ENCODE results near the gene TRIM54.

Gene TRIM54

DNA sequence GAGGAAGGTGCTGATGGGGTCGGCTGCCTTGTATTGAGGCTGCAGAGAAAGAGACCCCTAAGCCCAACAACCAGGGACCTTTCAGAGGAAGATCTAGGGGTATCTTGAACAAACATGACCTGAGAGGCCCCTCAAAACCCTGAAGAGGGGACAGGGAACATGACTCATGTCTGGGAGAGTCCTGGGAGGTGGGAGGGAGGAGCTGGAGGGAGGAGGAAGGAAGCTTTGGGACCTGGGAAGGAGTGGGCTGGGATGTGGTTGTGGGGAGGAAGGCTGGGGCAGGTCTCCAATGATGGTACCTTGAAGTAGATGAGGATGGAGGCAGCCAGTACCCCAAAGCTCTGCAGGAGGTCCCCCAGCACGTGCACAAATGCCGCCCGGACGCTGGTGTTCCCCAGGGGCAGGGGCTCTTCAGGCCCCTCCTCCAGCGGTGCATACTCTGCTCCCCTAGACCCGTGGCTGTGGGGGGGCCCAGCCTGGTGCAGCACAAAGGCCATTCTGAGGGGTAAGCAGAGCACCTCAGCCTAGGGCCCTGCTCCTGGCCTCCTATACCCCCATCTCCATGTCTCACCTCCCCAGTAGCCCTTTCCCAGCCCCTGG lies 25.3 kb upstream of the TRIM54 start:
- Histone ChIP-seq H3K9me3 (ENCODE audit: insufficient read depth, low read length) (no peaks in the 10 kb centered on the region), H3K27me3 (ENCODE audit: insufficient read depth, insufficient read length) (peaks cover 26% of the 10 kb centered on the region), H3K4me3 (ENCODE audit: insufficient read length, low read depth) (no peak overlapping the region), H3K9ac (ENCODE audit: insufficient read length, low read depth) (no peak overlapping the region), H3K4me1 (ENCODE audit: insufficient read depth, insufficient read length) (peaks cover 6% of the 10 kb centered on the region), H3K36me3 (ENCODE audit: insufficient read depth, insufficient read length, low read length) (no peaks in the 10 kb centered on the region)
- TF ChIP-seq YY1 (IDR thresholded peaks at IDR 0.05; ENCODE audit: insufficient read depth, insufficient read length) = no peak
- no peak for TF ChIP-seq ZNF274 (IDR thresholded peaks at IDR 0.05; ENCODE audit: low read depth, low read length)
- TF ChIP-seq SUZ12 (IDR thresholded peaks at IDR 0.05; ENCODE audit: extremely low read depth, insufficient read depth, insufficient read length) = no peak
- DNase-seq (ENCODE audit: low read depth, low spot score) = no peak

DNA sequence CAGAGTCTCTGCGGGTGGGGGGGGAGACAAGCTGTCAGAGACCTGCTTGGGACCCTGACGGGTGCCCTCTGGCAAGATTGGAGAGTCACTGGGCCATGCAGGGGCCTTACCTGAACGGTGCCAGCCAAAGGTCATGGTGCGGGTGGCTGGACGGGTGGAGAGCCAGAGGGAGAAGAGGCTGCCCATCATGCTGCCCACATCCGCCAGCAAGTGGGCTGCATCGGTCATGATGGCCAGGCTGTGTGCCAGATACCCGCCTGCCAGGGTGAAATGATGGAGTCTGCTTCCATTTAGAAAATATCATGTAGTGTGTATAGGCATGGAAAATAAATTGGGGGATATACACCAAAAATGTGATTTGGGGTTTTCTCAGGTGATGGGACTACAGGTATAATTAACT lies 24.2 kb upstream of the TRIM54 start:
- Histone ChIP-seq H3K9ac (ENCODE audit: insufficient read length, low read depth) (no peak overlapping the region), H3K4me3 (ENCODE audit: insufficient read length, low read depth) (no peak overlapping the region), H3K27me3 (ENCODE audit: insufficient read depth, insufficient read length) (peaks cover 37% of the 10 kb centered on the region), H3K4me1 (ENCODE audit: insufficient read depth, insufficient read length) (peaks cover 6% of the 10 kb centered on the region), H3K36me3 (ENCODE audit: insufficient read depth, insufficient read length, low read length) (no peaks in the 10 kb centered on the region), H3K9me3 (ENCODE audit: insufficient read depth, low read length) (no peaks in the 10 kb centered on the region)
- TF ChIP-seq SUZ12 (IDR thresholded peaks at IDR 0.05; ENCODE audit: extremely low read depth, insufficient read depth, insufficient read length) (no peak), YY1 (IDR thresholded peaks at IDR 0.05; ENCODE audit: insufficient read depth, insufficient read length) (no peak), ZNF274 (IDR thresholded peaks at IDR 0.05; ENCODE audit: low read depth, low read length) (no peak)
- DNase-seq (ENCODE audit: low read depth, low spot score) = no peak

DNA sequence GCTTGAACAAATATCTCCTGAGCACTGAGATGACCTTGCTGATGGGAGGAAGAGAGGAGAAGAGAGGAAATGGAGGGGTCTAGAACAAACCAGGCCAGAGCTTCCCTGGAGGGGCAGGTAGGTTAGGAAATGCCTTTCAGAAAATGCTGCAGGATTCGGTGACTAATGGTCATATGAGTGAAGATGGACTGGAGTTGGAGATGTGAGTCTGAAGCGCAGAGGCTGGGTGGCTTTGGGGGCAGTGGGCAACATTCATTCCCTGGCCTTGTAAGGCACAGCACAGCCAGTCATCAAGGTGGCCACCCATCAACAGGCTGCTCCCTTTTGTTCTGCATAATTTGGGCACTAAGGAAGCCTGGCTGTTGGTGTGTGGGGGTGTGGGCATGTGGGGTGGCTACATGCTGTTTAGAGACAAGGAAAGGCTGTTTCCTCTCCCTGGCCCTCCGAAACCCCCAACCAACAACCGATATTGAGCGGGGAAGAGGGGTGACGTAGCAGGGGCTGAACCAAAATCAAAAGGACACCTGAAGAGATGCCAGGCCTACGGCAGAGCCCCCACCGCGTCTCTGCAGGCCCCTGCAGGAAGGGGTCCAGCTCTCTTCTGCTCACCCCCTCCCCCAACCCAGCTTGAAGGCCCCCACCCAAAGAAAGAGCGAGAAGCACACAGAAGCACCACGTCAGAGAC lies 20.8 kb upstream of the TRIM54 start:
- no peak overlapping the region for H3K9ac ChIP-seq (ENCODE audit: insufficient read length, low read depth)
- H3K27me3 ChIP-seq (ENCODE audit: insufficient read depth, insufficient read length) = peaks cover 70% of the 10 kb centered on the region
- no peak overlapping the region for H3K4me3 ChIP-seq (ENCODE audit: insufficient read length, low read depth)

DNA sequence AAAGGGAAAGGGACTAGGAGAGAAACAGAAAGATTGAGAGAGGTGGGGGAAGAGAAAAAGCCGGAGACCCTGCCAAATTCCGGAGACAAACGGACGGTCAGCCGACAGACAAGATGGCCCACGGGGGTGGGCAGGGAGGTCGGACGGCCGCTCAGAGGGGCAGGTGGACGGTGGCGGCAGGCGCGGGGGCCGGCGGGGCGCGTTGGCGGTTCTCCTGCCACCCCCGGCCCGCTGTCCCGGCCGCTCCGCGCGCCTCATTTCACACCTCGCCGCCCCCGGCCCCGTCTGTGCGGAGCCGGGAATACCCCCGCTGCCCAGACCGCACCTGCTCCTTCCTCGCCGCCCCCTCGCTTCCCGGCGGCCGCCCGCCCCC lies 20.3 kb upstream of the TRIM54 start:
- H3K4me3 ChIP-seq (ENCODE audit: insufficient read length, low read depth) = peak overlapping the region; percentile 49
- H3K9me3 ChIP-seq (ENCODE audit: insufficient read depth, low read length) = peaks cover 4% of the 10 kb centered on the region; the same call in 1 of the 2 replicates
- no peaks in the 10 kb centered on the region for H3K36me3 ChIP-seq (ENCODE audit: insufficient read depth, insufficient read length, low read length)
- H3K4me1 ChIP-seq (ENCODE audit: insufficient read depth, insufficient read length) = peaks cover 6% of the 10 kb centered on the region
- no peak for DNase-seq (ENCODE audit: low read depth, low spot score)
- no peak overlapping the region for H3K9ac ChIP-seq (ENCODE audit: insufficient read length, low read depth)
- H3K27me3 ChIP-seq (ENCODE audit: insufficient read depth, insufficient read length) = peaks cover 74% of the 10 kb centered on the region
- no peak for TF ChIP-seq ZNF274 (IDR thresholded peaks at IDR 0.05; ENCODE audit: low read depth, low read length)
- peak; percentile 22 for TF ChIP-seq SUZ12 (IDR thresholded peaks at IDR 0.05; ENCODE audit: extremely low read depth, insufficient read depth, insufficient read length)

More for the DNA sequence above, 20.8 kb upstream of the TRIM54 start:
- Histone ChIP-seq H3K9me3 (ENCODE audit: insufficient read depth, low read length) (peaks cover 4% of the 10 kb centered on the region; the same call in 1 of the 2 replicates), H3K4me1 (ENCODE audit: insufficient read depth, insufficient read length) (peaks cover 6% of the 10 kb centered on the region), H3K36me3 (ENCODE audit: insufficient read depth, insufficient read length, low read length) (no peaks in the 10 kb centered on the region)
- no peak for DNase-seq (ENCODE audit: low read depth, low spot score)
- TF ChIP-seq ZNF274 (IDR thresholded peaks at IDR 0.05; ENCODE audit: low read depth, low read length) (no peak), SUZ12 (IDR thresholded peaks at IDR 0.05; ENCODE audit: extremely low read depth, insufficient read depth, insufficient read length) (no peak), YY1 (IDR thresholded peaks at IDR 0.05; ENCODE audit: insufficient read depth, insufficient read length) (no peak)

DNA sequence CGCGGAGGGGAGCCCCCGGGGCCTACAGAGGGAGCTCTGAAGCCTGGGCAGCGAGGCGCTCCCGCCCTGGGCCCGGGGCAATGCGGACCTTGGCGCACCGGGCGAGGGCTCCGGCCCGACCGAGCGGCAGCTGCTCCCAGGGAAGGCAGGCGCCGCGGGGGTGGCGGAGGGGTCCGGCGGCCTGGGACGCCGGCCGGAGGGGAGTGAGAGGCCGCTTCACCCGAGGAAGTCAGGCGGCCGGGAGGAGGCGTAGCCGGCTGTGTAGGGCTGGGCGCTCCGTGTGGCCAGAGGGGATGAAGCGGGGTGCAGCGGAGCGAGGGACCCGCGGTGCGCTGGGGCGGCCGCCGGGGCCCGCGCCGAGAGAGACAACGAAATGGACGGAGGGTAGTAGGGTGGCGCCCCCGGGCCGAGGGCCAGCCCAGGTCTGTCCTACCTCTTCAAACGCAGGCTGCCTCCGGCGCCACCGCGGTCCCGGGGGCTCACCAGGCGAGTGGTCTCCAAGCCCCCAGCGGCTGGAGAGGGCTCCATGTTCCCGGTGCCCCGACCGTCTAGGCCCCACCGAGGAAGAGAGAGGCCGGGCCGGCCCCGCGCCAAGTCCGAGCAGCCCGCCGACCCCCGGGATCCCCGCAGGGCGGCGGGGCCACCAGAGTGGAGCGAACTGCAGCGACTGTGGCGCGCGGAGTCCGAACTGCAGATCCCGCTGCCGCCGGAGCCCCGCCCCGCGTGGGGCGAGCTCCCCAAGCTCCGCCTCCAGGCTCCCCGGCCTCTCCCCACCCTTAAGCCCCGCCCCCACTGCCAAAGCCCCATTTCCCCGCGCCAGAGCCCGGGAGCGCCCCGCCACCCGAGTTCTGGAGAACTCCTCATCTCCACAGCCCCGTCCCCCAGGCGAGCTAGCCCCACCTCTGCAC lies 19.6 kb upstream of the TRIM54 start, which contains the start of gene SLC30A3:
Gene SLC30A3, minus strand, starts transcription at position 669 of the 908 bp plus-strand sequence. Its CDS starts 141 bp downstream, at position 528.
- DNase-seq (ENCODE audit: low read depth, low spot score) = no peak
- Histone ChIP-seq H3K4me3 (ENCODE audit: insufficient read length, low read depth) (peak within 1 kb of the TSS; percentile 49), H3K36me3 (ENCODE audit: insufficient read depth, insufficient read length, low read length) (no peaks in the 10 kb centered on the region), H3K4me1 (ENCODE audit: insufficient read depth, insufficient read length) (peaks cover 3% of the 10 kb centered on the region), H3K9ac (ENCODE audit: insufficient read length, low read depth) (peak within 1 kb of the TSS; percentile 64), H3K27me3 (ENCODE audit: insufficient read depth, insufficient read length) (peaks cover 79% of the 10 kb centered on the region), H3K9me3 (ENCODE audit: insufficient read depth, low read length) (peaks cover 4% of the 10 kb centered on the region; the same call in 1 of the 2 replicates)
- TF ChIP-seq ZNF274 (IDR thresholded peaks at IDR 0.05; ENCODE audit: low read depth, low read length) (no peak), SUZ12 (IDR thresholded peaks at IDR 0.05; ENCODE audit: extremely low read depth, insufficient read depth, insufficient read length) (no peak), YY1 (IDR thresholded peaks at IDR 0.05; ENCODE audit: insufficient read depth, insufficient read length) (no peak)

DNA sequence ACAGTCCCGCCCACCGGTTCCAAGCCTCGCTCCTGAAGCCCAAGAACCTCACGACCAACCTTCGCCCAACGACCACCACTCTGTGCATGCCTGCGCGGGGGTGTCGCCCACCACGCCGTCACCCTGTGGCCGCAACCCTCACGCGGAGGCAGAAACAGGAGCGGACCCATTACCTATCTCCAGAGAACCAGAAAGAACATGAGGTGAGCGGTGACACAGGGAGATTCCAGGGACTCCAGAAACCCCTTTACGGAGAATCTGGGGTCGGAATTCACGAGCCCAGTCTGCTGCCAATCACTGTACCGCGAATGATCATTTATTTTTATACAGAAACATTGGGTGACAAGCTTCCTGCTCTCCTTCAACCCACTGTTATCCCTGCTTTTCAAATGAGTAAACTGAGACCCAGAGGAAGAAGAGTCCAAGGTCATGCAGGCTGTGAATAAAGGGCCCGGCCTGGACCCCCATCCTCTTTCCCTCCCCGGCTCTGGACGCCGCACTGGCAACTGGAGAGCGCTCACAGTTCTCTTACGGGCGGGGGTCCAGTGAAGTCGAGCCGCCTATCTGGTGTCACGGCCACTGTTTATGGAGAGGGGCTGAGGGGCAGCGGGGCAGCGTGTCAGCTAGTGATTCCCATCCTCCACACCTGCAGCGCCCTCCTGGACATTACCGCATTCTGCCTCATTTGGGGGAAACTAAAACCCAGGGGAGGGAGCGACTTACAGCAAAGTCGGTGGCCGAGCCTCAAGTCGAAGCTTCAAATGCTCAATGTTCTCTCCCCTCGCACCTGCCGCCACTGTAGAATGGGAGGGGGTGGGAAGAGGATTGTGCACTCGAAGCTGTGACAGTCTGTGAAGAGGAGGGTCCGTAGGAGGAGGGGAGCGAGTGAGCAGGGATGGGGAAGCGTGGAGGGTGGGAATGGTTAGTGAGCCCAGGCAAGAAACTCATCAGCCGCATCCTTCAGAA lies 18.7 kb upstream of the TRIM54 start:
- peaks cover 79% of the 10 kb centered on the region for H3K27me3 ChIP-seq (ENCODE audit: insufficient read depth, insufficient read length)
- peaks cover 4% of the 10 kb centered on the region; the same call in 1 of the 2 replicates for H3K9me3 ChIP-seq (ENCODE audit: insufficient read depth, low read length)
- peaks cover 3% of the 10 kb centered on the region for H3K4me1 ChIP-seq (ENCODE audit: insufficient read depth, insufficient read length)
- H3K36me3 ChIP-seq (ENCODE audit: insufficient read depth, insufficient read length, low read length) = no peaks in the 10 kb centered on the region
- no peak for TF ChIP-seq YY1 (IDR thresholded peaks at IDR 0.05; ENCODE audit: insufficient read depth, insufficient read length)
- TF ChIP-seq ZNF274 (IDR thresholded peaks at IDR 0.05; ENCODE audit: low read depth, low read length) = no peak
- peak; percentile 62 for TF ChIP-seq SUZ12 (IDR thresholded peaks at IDR 0.05; ENCODE audit: extremely low read depth, insufficient read depth, insufficient read length)
- H3K9ac ChIP-seq (ENCODE audit: insufficient read length, low read depth) = peak overlapping the region; percentile 42
- peak overlapping the region; percentile 32 for H3K4me3 ChIP-seq (ENCODE audit: insufficient read length, low read depth)
- DNase-seq (ENCODE audit: low read depth, low spot score) = no peak

Measured in NT2/D1 (cell line).